ENCODE results near the gene RPRD1B. TPM values are rescaled to one million over a fixed set of nuclear protein-coding genes. Genes with fewer than 3 reads are reported as not detected.
"Not testable (repeated sequence)": the region's sequence is repeated elsewhere in the genome, so short reads cannot be mapped to it uniquely, and the experiment has no call there.

RPRD1B gene
- total RNA-seq, 1 experiment from 2014 or later, result 43.6 TPM

DNA sequence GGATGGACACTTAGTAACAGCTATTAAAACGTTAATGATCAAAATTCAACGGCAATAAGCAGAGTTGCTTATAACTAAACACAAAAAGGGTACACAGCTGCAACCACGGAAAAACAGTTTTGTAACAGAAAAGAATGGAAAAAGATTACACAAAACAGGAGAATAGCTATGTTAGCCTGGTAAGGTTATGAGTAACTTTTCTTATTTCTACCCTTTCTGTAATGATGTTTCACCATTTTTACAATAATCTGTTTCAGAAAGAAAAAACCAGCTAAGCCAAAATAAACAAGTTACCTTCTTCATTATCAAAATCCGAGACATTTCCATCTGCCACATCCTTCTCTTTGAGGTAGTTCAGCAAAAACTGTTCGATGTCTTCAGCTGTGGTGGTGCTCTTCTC lies 27.6 kb upstream of the RPRD1B start:
- no peak overlapping the region for H3K4me2 ChIP-seq (ENCODE audit: low read length)
- peaks cover 5% of the 10 kb centered on the region for H3F3A ChIP-seq (ENCODE audit: low read length, unreplicated experiment)
- no peaks in the 10 kb centered on the region for H4K20me1 ChIP-seq (ENCODE audit: low read length)
- intact Hi-C loops (cut with micrococcal nuclease), result no loop called here
- no peak for TF ChIP-seq EZH2phosphoT487 (IDR thresholded peaks at IDR 0.05; ENCODE audit: borderline replicate concordance, low read length)
- TF ChIP-seq EZH2 (IDR thresholded peaks at IDR 0.05; ENCODE audit: low read length, unreplicated experiment), result no peak
- TF ChIP-seq, protein P1, sequence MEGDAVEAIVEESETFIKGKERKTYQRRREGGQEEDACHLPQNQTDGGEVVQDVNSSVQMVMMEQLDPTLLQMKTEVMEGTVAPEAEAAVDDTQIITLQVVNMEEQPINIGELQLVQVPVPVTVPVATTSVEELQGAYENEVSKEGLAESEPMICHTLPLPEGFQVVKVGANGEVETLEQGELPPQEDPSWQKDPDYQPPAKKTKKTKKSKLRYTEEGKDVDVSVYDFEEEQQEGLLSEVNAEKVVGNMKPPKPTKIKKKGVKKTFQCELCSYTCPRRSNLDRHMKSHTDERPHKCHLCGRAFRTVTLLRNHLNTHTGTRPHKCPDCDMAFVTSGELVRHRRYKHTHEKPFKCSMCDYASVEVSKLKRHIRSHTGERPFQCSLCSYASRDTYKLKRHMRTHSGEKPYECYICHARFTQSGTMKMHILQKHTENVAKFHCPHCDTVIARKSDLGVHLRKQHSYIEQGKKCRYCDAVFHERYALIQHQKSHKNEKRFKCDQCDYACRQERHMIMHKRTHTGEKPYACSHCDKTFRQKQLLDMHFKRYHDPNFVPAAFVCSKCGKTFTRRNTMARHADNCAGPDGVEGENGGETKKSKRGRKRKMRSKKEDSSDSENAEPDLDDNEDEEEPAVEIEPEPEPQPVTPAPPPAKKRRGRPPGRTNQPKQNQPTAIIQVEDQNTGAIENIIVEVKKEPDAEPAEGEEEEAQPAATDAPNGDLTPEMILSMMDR (conservative IDR thresholded peaks at IDR 0.05; ENCODE audit: low read depth, low read length), result no peak
- H3K4me1 ChIP-seq (ENCODE audit: insufficient read depth, low read length), result peaks cover 16% of the 10 kb centered on the region
- no TSS peak for BruUV-seq (replicated peaks)
- ChIA-PET CTCF (no interaction called here), POLR2A (ENCODE audit: unreplicated experiment) (no interaction called here)
- no peaks in the 10 kb centered on the region for H3K27me3 ChIP-seq (ENCODE audit: low read length)
- no peak for DNase-seq
- H3K4me3 ChIP-seq (ENCODE audit: low read length), result no peak overlapping the region
- H3K9me2 ChIP-seq (replicated peaks; ENCODE audit: low read length), result no peaks in the 10 kb centered on the region
- no peak overlapping the region for H3K9ac ChIP-seq (ENCODE audit: low read length)
- no peaks in the 10 kb centered on the region for H3K9me3 ChIP-seq (ENCODE audit: low read length)
- H3K27ac ChIP-seq (ENCODE audit: low read length), result no peak overlapping the region
- no peak overlapping the region for H2AFZ ChIP-seq (ENCODE audit: low read length)
- peaks cover 36% of the 10 kb centered on the region for H3K79me2 ChIP-seq (ENCODE audit: low read length)
- no peak for ATAC-seq
- peaks cover 12% of the 10 kb centered on the region; the same call in 1 of the 2 replicates for H3K36me3 ChIP-seq (ENCODE audit: low read depth, low read length)

DNA sequence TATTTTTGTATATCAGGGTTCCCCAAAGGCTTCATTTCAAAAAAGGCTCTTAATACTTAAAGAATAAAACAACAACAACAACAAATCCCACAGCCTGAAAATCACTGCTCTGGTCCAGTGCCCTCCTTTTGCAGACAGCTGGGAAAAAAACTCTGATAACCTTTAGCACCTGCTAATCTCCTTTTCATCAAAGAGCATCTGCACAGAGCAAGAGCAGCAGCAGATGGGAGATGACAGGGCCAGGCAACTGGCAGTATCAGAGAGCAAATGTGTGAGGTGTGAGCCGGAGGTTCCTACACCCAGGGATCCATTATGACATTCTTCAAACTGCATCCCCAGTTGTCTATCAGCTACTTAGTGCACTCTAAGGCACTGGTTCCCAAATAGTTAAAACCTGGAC lies 26.0 kb upstream of the RPRD1B start:
- ATAC-seq (no peak), DNase-seq (no peak)
- peaks cover 47% of the 10 kb centered on the region for H3K79me2 ChIP-seq (ENCODE audit: low read length)
- H3K27ac ChIP-seq (ENCODE audit: low read length), result no peak overlapping the region
- no peak overlapping the region for H2AFZ ChIP-seq (ENCODE audit: low read length)
- peaks cover 21% of the 10 kb centered on the region; the same call in 1 of the 2 replicates for H3K36me3 ChIP-seq (ENCODE audit: low read depth, low read length)
- H3F3A ChIP-seq (ENCODE audit: low read length, unreplicated experiment), result no peaks in the 10 kb centered on the region
- H3K4me2 ChIP-seq (ENCODE audit: low read length), result no peak overlapping the region
- H3K4me1 ChIP-seq (ENCODE audit: insufficient read depth, low read length), result no peaks in the 10 kb centered on the region
- POLR2A ChIA-PET (ENCODE audit: unreplicated experiment), result no interaction called here
- no peaks in the 10 kb centered on the region for H3K9me3 ChIP-seq (ENCODE audit: low read length)
- TF ChIP-seq EZH2 (IDR thresholded peaks at IDR 0.05; ENCODE audit: low read length, unreplicated experiment) (no peak), EZH2phosphoT487 (IDR thresholded peaks at IDR 0.05; ENCODE audit: borderline replicate concordance, low read length) (no peak)
- TF ChIP-seq, protein P1 (conservative IDR thresholded peaks at IDR 0.05; ENCODE audit: low read depth, low read length), result no peak
- no peak overlapping the region for H3K9ac ChIP-seq (ENCODE audit: low read length)
- CTCF ChIA-PET, result interaction anchor here (0.5 to 1.2 kb wide), 2 partner anchors 15 to 36 kb away, joined by 8 to 9 read pairs; no protein-coding TSS in a partner anchor
- intact Hi-C loops (cut with micrococcal nuclease), result no loop called here
- H4K20me1 ChIP-seq (ENCODE audit: low read length), result no peaks in the 10 kb centered on the region
- H3K4me3 ChIP-seq (ENCODE audit: low read length), result no peak overlapping the region
- H3K9me2 ChIP-seq (replicated peaks; ENCODE audit: low read length), result no peaks in the 10 kb centered on the region
- BruUV-seq (replicated peaks), result no TSS peak
- no peaks in the 10 kb centered on the region for H3K27me3 ChIP-seq (ENCODE audit: low read length)

DNA sequence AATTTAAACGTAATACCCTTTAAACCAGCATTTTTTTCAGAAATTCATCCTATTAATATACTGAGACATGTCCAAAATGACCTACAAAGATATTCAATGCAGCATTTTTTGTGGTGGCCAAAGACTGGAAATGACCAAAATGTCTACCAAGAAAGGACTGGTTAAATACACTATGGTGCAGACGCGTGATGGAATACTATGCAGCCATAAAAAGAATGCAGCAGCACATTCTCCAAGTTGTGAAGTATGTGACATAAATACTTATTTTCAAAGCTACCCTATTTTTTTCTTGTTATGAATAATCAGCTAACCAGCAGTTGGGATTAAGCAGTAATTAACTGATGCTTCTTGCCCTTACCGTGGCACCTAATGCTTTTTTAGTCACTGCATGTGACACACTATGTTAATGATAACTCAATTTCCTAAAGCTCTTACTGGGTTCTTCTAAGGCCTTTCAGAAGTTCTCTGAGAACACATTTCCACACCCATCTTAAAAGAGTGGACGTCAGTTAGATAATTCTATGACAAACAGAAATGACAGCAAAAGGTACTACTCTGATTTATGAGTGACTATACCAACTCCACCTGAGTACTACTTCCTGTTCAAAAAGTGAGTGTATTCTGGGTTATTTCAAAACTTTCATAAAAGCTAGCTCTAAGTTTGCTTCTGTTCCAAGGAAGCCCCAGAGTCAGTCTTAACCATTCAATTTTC lies 25.2 kb upstream of the RPRD1B start:
- no peaks in the 10 kb centered on the region for H3K4me1 ChIP-seq (ENCODE audit: insufficient read depth, low read length)
- no peak overlapping the region for H3K27ac ChIP-seq (ENCODE audit: low read length)
- no peaks in the 10 kb centered on the region for H3K27me3 ChIP-seq (ENCODE audit: low read length)
- no peak overlapping the region for H3K4me2 ChIP-seq (ENCODE audit: low read length)
- no peaks in the 10 kb centered on the region for H3F3A ChIP-seq (ENCODE audit: low read length, unreplicated experiment)
- no peaks in the 10 kb centered on the region for H4K20me1 ChIP-seq (ENCODE audit: low read length)
- H3K36me3 ChIP-seq (ENCODE audit: low read depth, low read length), result peaks cover 29% of the 10 kb centered on the region
- no peaks in the 10 kb centered on the region for H3K9me3 ChIP-seq (ENCODE audit: low read length)
- CTCF ChIA-PET, result no interaction called here
- H3K79me2 ChIP-seq (ENCODE audit: low read length), result peaks cover 47% of the 10 kb centered on the region
- TF ChIP-seq EZH2 (IDR thresholded peaks at IDR 0.05; ENCODE audit: low read length, unreplicated experiment) (no peak), EZH2phosphoT487 (IDR thresholded peaks at IDR 0.05; ENCODE audit: borderline replicate concordance, low read length) (no peak)
- TF ChIP-seq, protein P1 (conservative IDR thresholded peaks at IDR 0.05; ENCODE audit: low read depth, low read length), result no peak
- ATAC-seq (no peak), DNase-seq (no peak)
- intact Hi-C loops (cut with micrococcal nuclease), result no loop called here
- POLR2A ChIA-PET (ENCODE audit: unreplicated experiment), result no interaction called here
- H2AFZ ChIP-seq (ENCODE audit: low read length), result no peak overlapping the region
- H3K9ac ChIP-seq (ENCODE audit: low read length), result no peak overlapping the region
- H3K4me3 ChIP-seq (ENCODE audit: low read length), result no peak overlapping the region
- BruUV-seq (replicated peaks), result no TSS peak
- H3K9me2 ChIP-seq (replicated peaks; ENCODE audit: low read length), result no peaks in the 10 kb centered on the region

DNA sequence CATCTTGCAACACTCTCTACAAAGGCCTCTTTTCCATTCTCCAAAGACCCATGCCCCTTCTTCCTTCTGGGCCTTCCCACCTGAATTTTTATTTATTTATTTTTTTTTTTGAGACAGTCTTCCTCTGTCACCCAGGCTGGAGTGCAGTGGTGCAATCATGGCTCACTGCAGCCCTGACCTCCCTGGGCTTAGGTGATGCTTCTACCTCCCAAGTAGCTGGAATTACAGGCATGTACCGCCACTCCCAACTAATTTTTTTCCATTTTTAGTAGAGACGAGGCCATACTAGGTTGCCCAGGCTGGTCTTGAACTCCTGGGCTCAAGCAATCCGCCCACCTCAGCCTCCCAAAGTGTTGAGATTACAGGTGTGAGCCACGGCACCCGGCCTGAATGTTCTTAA lies 24.1 kb upstream of the RPRD1B start:
- H3K4me1 ChIP-seq (ENCODE audit: insufficient read depth, low read length); intact Hi-C loops (cut with micrococcal nuclease); ATAC-seq; H2AFZ ChIP-seq (ENCODE audit: low read length); BruUV-seq (replicated peaks); H3K4me2 ChIP-seq (ENCODE audit: low read length); DNase-seq; H3K27ac ChIP-seq (ENCODE audit: low read length); H3K9ac ChIP-seq (ENCODE audit: low read length); H3K4me3 ChIP-seq (ENCODE audit: low read length); CTCF ChIA-PET; H3K27me3 ChIP-seq (ENCODE audit: low read length); H4K20me1 ChIP-seq (ENCODE audit: low read length); H3F3A ChIP-seq (ENCODE audit: low read length, unreplicated experiment); POLR2A ChIA-PET (ENCODE audit: unreplicated experiment); H3K9me2 ChIP-seq (replicated peaks; ENCODE audit: low read length); H3K9me3 ChIP-seq (ENCODE audit: low read length): not testable (repeated sequence)
- Histone ChIP-seq H3K79me2 (ENCODE audit: low read length) (peaks cover 47% of the 10 kb centered on the region), H3K36me3 (ENCODE audit: low read depth, low read length) (peaks cover 36% of the 10 kb centered on the region)
